GM12892 (cell line): ENCODE results near the gene USP7.

ENCODE experiments used
- DNase-seq: peaks from one replicate; pipeline ENCODE4 v3.0.0; 2011; ENCODE audit not compliant: insufficient read length
- FAIRE-seq: peaks from 2 replicates; lab custom pipeline; 2011; peaks lifted over from hg19 to GRCh38; lab: Jason Lieb, UNC
- POLR2A ChIP-seq: IDR thresholded peaks from 2 replicates; pipeline ENCODE4 v1.6.1; 2011; ENCODE audit warnings: low read depth, low read length, control low read depth
- POLR2AphosphoS5 ChIP-seq: IDR thresholded peaks from 2 replicates; pipeline ENCODE4 v1.6.1; 2011; ENCODE audit warnings: low read depth, low read length, control low read depth
- TAF1 ChIP-seq: IDR thresholded peaks from 2 replicates; pipeline ENCODE4 v1.6.1; 2011; ENCODE audit warnings: low read depth, mild to moderate bottlenecking, control low read depth, low read length, borderline replicate concordance

USP7 gene

DNA sequence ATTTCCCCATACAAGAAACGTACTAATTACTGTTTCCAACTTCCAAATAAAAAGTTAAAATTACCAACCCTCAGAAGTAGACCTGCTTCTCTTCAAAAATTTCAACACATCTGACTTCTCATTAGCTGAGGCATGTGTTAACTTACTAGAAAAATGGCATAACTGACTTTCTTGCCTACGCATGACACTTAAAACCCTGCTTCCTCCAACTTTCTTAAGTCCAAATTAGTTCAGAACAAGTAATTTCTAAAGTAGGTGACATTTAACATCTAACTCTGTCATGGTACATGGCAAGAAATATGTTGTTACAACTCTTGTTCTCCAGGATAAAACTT lies 6.7 kb downstream of the USP7 start:
- TF ChIP-seq POLR2AphosphoS5: no peak
- no peak for TF ChIP-seq POLR2A
- TF ChIP-seq TAF1: no peak
- DNase-seq: no peak
- FAIRE-seq: no peak

DNA sequence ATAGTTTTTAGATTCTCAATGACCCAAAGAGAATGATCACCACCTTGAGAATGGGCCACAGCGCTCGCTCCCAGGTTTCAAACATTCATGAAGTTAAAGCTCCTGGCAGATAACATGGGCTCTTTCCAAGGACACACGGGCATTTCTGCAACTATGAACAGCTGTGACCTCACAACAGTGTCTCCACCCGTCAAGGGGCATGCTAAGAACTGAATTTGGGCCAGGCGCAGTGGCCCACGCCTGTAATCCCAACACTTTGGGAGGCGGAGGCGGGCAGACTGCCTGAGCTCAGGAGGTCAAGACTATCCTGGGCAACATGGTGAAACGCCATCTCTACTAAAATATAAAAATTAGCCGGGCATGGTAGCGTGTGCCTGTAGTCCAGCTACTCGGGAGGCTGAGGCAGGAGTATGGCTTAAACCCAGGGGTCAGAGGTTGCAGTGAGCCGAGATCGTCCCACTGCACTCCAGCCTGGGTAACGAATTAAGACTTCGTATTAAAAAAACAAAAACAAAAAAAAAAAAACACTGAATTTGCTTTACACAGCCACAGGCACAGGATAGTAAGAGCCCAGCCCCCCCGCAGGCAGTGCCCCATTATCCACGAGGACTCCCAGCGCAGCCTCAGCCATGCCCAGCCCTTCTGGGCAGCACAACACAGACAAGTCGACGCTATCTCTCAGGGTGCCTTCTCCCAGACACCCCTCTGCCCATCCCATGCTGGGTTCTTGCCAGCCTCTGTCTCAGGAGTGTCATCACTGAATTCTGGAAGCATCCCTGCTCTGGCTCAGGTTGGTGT lies 7.2 kb downstream of the USP7 start:
- no peak for FAIRE-seq
- no peak for TF ChIP-seq POLR2A
- TF ChIP-seq POLR2AphosphoS5: no peak
- no peak for TF ChIP-seq TAF1

DNA sequence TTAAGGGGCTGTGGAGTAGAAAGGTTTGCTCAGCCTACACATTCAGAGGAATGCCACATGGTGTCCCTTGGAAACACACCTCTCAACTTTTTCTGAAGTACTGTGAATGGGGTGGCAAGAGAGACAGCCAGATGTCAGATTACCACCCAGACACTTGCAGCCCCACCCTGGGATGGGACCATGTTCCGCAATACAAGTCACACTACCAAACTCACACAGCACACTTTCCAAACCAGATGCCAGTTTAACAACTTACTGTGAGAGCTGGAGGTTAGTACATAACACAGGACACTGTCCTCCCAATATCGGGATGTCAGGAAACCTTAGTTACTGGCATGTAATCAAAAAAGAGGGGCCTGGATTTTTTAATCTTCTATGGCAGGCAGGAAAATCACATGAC lies 7.9 kb downstream of the USP7 start:
- FAIRE-seq (no peak), DNase-seq (no peak)
- TF ChIP-seq TAF1 (no peak), POLR2A (no peak), POLR2AphosphoS5 (no peak)

More for the DNA sequence above, 7.2 kb downstream of the USP7 start:
- no peak for DNase-seq

DNA sequence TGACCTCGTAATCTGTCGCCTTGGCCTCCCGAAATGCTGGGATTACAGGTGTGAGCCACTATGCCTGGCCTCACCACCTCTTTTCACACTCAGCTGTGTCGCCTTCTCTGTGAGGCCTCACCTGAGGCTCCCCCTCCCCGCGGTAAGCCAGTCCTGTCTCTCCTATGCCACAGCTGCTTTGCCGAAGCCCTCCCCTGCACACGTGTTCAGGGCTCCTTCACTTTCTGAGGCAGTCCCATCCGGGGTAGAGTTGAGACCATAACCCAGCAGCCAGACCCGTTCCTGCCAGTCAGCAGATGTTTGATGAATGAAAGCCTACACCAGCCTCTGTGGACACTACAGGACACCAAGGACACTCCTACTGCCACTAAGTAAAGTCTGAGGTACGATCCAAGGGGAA lies 10.6 kb downstream of the USP7 start:
- FAIRE-seq (no peak), DNase-seq (no peak)
- no peak for TF ChIP-seq POLR2A
- no peak for TF ChIP-seq POLR2AphosphoS5
- TF ChIP-seq TAF1: no peak

DNA sequence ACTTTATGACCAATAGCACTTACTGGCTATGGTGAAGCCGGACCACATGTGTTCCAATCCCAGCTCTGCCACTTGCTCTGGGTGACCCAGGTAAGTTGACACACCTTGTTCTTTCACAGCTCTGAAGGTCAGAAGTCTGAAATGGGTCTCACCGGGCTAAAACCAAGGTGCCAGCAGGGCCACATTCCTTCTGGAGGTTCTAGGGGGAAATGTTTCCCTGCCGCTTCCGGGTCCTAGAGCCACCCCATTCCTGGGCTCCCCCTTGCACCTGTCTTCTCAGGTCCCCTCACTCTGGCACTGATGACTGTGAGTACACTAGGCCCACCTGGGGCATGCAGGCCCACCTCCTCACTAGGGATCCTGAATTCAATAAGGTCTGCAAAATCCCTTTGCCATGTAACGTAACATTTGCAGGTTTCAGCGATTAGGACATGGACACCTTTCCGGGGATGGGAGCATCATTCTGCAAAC lies 11.4 kb downstream of the USP7 start:
- TF ChIP-seq TAF1: no peak
- no peak for TF ChIP-seq POLR2A
- TF ChIP-seq POLR2AphosphoS5: no peak
- DNase-seq: no peak
- no peak for FAIRE-seq

DNA sequence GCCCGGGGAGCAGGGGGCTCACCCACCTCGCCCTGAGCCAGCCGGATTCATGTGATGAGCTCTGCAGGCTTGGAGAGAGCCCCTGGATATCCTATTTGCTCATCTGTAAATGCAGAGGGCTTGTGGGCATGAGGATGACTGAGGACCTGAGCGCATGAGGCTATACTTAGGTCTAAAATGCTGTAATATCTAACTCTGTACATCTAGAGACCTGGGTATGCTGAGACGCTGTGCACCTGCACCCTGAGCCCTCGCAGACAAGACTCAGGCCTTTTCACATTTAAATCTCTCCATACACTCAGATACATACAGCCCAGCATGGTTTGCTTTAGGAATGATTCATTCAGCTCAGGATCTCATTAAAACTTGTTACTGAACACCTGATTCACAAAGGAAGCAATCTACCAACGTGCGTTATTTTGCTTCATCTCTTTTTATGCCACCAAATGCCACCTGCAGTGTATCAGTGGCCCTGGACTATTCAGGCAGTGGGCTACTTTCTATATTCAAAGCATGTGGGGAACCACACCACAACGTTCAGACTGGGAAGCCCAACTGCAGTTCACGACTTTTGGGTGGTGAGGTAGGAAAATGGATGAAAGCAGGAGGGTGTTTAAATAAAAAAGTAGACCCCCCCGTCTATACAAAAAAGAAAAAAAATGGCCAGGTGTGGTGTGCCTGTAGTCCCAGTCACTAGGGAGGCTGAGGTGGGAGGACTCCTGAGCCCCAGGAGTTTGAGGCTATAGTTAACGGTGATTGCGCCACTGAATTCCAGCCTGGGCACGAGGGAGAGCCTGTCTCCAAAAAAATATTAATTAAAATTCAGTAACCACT lies 12.0 kb downstream of the USP7 start:
- FAIRE-seq (no peak), DNase-seq (no peak)
- TF ChIP-seq TAF1 (no peak), POLR2A (no peak), POLR2AphosphoS5 (no peak)

DNA sequence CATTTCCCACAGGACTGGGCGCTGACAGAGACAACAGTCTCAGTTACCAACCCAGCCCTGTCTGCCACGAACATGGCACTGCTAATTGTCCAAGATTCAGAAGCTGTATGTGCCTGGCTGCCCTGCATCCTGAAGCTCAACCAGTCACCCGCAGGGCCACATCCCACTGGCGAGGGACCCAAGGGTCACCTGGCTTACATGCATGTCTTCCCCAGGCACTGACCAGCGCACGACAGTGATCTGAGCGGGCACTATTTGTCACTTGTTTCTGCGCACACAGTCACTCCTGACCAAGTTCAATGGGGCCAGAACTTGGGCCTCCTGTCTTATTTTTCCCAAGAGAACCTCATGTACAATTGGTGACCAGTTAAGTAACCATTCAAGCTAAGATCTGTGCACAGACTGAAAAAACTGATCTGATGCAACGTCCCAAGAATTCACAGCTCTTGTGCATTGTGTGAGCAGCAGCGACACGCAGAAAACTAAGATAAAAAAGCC lies 13.1 kb downstream of the USP7 start:
- TF ChIP-seq POLR2A (no peak), POLR2AphosphoS5 (no peak), TAF1 (no peak)

DNA sequence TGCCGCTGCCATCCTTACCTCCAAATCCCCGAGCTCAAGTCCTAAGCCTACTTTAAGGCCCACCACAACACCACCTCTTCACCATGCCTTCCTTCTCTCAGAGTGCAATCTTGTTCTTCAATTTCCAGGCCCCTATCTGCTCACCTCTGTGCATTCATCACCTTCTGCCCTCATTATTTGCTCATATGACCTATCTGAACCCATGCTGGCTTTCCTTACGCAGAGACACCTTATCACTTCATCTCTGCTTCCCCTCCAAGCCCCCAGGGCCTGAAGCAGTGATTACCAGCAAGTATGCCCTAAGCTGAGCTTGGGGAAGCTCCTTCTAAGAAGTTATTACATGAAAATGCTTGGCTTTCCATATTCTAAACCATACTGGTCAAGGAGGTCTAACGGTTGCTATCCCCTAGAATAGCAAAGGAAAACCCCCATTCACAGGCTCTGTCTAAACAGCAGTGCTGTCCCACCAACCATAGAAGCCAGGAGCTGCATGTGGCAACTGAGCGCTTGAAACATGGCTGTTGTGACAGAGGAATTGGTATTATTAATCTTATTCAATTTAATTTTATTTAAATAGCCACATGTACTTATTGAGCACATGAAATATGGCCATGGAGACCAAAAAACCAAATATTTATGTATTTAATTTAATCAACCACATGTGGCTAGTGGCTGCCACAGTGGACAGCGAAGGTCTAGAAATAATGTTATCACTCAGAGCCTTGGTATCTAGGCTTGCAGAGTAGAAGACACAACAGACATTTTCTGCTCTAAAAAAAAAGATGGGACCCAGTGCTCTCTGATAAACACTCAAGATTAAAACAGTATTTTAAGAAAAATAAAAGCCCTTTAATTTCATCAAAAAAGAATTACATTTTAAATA lies 13.9 kb downstream of the USP7 start:
- FAIRE-seq (no peak), DNase-seq (no peak)
- no peak for TF ChIP-seq TAF1
- no peak for TF ChIP-seq POLR2AphosphoS5
- TF ChIP-seq POLR2A: no peak

More for the DNA sequence above, 13.1 kb downstream of the USP7 start:
- DNase-seq (no peak), FAIRE-seq (no peak)

DNA sequence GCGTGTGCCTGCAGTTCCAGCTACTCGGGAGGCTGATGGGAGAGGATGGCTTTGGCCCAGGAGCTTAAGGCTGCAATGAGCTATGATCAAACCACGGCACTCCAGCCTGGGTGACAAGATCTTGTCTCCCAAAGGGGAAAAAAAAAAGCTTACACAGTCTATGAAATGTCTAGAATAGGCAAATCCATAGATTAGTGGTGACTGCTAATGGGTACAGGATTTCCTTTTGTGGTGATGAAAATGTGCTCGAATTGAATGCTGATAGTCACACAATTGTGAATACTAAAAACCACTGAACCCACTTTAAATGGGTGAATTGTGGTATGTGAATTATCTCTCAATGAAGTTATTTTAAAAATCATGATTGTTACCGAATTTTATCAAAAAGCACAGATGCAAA lies 14.9 kb downstream of the USP7 start:
- DNase-seq (no peak), FAIRE-seq (no peak)
- TF ChIP-seq TAF1 (no peak), POLR2AphosphoS5 (no peak), POLR2A (no peak)

DNA sequence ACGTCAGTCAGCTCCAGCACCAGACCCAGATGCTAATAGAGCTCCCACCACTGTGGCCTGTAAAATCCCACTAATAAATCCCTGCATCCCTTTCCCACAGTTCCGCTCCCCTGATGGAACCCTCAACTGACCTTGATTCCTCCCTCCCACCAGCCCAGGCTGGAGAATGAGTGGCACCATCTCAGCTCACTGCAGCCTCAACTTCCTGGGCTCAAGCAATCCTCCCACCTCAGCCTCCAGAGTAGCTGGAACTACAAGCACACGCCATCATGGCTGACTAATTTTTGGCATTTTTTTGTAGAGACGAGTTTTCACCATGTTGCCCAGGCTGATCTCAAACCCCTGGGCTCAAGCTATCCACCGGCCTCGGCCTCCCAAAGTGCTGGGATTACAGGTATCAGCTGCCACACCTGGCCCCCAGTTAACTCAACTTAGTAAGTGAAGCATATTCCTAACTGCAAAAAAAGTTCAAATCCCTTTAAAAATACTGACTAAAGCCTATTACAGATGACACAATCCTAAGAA lies 15.6 kb downstream of the USP7 start:
- no peak for FAIRE-seq
- DNase-seq: no peak
- no peak for TF ChIP-seq POLR2AphosphoS5
- TF ChIP-seq TAF1: no peak
- TF ChIP-seq POLR2A: no peak

DNA sequence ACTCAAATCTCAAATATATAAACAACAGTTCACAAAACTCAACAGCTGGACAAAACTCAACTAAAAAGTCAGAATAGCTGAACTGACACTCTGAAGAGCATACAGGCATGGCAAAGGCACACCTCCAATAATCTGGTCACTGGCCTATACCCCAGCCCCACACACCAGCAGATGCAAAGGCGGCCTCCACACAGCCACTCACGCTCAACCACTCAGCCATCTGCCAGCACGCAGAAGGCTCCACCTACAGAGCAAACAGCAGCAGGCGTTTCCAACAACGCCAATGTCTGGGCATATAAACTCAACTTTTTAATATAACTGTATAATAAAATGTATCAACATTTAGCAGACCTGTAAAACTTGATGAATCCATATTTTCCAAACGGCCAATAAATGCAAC lies 17.2 kb downstream of the USP7 start:
- TF ChIP-seq TAF1 (no peak), POLR2A (no peak), POLR2AphosphoS5 (no peak)
- DNase-seq: no peak
- no peak for FAIRE-seq
